ENCODE measurements around the gene CYB5A. TPM values are rescaled to one million over a fixed set of nuclear protein-coding genes. Genes with fewer than 3 reads are reported as not detected.
A peak's percentile ranks its signal among the peaks of the same experiment; 100 is the strongest.

The CYB5A gene
- total RNA-seq, 1 donor from 2014 or later = 74.4 TPM

DNA sequence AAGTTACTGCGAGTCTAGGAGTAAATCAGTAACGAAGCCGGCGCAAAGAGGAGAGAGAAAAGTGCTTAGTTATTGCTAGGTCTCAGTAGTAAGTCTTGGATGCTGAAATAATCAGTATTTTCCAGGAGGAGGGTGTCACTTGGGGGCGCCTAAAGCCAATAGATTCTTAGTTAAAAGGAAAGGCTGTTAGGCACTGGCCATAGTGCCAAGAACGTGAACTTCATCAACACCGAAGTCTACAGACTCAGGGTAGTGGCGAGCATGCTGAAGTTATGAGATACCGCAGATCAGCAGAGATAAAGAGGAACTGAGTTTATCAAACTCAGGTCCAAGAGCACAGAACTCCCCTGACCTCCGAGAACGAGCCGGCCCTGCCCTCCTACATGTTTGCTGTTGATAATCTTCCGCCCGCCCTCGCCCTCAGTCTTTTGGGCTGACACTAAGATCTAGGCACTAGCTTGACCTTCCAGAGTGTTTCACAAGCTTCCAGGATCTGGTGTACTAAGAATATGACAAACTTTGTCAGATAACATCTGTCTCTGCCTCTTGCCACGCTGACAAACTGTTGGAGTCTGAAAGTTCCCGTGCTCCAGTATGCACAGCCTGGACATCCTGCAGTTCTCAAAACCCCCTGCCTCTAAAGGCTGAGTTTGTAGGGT lies 49.2 kb downstream of the CYB5A start:
- ATAC-seq = no peak

DNA sequence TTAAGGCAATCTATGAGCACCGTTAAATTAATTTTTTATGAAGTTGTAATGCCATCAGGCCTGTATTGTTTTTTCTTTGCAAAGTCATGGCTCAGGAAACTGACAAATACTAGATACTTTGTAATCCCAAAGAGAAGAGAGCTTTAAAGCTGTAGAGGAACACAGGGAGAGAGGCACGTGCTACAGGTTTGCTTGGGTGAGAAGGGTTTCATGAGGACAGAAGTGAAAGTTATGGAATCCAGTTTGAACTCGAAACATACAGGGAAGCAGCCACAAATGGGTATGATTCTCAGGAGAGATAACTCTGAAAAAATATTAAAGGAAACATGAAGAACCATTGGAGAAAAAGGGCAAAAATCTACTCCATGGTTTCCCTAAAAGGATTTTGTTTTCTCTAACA lies 49.8 kb downstream of the CYB5A start:
- ATAC-seq = no peak

DNA sequence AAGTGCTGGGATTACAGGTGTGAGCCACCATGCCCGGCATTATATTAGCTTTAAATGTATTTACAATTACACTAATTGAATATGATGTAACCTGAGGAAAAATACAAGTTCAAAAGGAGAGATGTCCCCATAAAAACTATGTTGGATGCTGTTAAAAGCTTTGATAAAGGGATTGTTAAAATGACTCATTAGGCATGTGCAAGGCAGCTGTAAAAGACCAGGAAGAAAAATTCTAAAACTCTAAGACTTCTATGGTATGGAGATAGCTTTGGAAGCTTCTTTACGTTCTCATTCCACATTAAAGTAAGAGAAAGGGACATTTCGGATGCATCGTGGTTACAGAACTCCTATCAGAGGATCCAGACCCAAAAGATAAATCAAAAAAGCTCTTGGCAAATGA lies 50.3 kb downstream of the CYB5A start:
- no peak for ATAC-seq

DNA sequence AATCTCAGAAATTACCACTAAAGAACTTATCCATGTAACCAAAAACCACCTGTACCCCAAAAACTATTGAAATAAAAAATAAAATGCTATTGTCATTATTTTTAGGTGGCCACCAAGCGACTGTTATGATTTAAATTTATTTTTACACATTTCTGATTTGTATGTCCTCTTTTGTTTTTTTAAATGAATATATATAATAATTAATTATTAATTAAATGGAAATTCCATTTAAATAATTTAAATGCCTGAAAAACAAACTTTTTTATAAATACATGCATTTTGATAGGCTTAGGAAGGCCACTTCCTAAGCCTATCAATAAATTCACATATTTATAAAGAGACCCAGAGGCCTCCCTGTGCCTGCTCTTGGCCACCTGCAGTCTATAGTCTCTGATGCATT lies 52.2 kb downstream of the CYB5A start:
- ATAC-seq = no peak

DNA sequence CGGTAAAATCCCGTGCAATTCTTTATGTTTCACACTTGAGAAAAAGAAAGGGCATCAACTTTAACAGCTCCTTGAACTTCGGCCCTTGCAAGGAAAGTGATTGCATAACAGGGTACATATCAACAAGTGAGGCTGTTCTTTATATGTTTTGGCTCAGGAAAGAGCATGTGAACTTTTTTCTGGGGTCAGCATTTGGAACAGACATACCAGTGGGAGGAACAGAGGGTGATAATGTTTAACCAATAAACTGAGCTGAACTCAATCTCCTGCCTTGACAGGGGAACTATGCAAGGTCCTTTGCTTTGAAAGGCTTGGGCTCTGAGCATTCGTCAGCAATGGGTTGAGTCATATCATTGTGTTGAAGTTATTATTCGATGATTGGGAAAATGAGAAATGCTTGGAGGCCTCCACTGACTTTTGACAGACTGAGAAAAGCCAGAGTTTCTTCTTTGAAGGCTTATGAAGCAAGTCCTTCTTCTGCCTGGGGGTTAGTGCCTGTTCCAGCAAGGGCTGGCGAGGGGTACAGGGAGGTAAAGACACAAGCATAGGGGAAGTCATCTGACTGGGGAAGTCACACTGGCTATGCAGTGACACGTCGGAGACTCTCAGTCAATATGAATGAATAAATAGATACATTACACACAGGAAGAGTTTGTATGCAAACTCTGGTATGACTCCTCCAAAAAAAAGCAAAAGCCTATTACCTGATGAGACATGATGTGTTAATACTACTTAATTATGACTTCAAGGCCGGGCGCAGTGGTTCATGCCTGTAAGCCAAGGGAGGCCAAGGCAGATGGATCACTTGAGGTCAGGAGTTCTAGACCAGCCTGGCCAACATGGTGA lies 57.2 kb downstream of the CYB5A start:
- ATAC-seq = peak; percentile 97

DNA sequence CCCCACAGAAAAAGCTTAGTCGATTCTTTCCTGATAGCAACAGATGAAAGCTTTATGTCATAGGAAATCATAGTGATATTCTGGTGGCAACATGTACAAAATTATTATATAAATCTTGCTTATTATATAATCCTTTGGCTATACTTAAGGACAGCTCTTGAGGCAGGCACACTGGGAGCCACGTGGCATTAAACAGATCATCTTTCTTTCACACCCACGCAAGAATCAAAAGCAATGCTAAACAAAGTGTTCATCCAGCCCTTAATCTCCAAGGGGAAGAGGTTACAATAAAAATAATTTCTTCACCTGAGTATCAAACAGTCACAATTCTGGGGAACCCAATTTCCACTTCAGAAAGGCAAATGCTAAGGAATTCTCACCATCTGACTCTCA lies 57.8 kb downstream of the CYB5A start:
- ATAC-seq = no peak

DNA sequence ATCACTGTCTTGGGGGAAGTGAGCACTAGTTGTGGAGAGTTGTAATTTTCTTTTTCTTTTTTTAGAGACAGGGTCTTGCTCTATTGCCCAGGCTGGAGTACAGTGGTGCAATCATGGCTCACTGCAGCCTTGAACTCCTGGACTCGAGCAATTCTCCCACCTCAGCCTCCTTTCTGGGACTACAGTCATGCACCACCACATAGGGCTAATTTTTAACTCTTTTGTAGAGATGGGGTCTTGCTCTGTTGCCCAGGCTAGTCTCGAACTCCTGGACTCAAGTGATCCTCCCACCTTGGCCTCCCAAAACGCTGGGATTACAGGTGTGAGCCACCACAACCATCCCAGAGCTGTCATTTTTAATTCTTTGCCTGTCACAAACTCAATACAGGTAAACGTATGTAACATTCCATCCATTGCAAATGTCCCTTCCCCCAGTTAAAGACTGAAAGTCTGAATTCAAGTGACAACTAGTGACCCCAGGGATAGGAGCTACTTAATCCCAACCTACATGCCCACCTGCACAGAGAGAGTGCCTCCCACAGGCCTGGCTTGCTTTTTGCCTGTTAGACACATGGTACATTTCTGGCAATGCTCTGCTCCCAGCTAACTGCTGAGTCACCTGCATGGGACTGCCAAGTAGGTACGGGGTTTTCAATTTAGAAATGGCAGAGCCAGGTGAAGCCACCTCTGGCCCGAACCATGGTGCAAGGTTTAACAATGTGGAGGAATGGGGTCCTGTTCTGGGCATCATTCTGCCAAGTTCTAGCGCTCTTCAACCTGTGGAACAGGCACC lies 60.6 kb downstream of the CYB5A start:
- ATAC-seq = no peak

DNA sequence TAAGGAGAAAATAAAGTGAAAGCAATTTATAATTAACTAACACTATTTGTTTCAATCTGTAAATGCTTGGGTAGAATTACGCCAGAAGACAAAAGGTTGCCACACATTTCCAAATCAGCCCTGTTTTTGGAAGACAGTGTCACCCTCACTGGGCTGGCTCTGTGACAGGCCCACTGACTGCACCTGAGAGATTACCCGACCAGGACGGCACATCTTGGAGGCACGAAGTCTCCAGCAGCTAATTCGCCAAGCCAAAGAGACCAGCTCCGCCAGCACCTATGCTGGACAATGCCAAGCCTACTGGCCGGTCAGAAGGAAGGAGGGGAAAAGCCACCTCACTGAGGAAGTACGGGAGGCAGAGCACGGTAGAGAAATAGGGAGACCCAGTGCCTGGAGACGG lies 61.9 kb downstream of the CYB5A start:
- no peak for ATAC-seq

DNA sequence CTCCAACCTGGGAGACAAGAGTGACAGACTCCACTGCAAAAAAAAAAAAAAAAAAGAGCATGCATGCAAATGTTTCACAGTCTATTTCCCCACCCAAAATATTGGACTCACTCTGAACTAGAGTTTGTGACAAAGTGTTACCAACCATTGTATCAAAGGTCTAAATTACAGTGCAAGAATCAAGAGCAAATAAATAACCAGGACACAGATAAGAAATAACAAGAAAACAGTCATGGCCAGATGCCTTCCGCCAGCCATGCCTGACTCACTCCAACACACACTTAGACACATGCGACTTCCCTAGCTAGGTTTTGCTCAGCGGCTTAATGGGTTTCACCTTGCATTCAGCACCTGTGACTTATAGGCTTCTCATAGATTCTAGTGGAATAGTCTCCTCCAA lies 62.8 kb downstream of the CYB5A start:
- ATAC-seq = no peak

DNA sequence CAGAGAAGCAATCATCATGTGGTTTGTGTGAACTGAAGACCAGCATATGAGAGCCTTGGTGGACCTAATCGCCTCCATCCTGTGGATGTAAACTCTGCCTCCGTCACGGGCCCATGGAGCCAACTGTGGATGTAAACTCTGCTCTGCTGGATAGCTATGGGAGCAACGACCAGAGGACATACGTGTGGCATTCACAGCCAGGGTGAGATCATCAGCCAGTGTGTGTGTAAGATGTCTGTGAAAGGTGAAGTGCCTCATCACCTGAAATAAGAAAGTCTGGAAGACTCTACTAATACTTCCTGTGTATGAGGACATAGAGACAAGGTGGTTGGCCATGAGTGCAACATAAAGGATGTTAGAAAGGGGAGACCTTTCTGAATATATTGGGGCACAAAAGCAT lies 63.5 kb downstream of the CYB5A start:
- peak; percentile 60 for ATAC-seq

DNA sequence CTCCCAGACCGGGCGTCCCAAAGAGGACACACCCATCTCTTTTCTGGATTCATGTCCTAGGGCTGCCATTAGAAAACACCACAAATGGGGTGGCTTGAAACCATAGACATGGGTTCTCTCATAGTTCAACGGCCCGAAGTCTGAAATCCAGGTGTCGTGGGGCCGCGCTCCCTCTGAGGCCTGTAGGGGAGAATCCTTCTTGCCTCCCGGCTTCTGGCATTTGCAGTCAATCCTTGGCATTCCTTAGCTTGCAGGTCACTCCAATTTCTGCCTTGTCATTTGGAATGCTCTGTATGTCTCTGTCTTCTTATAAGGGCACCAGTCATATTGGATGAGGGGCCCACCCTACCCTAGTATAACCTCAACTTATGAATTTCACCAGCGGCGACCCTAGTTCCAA lies 65.1 kb downstream of the CYB5A start:
- no peak for ATAC-seq

DNA sequence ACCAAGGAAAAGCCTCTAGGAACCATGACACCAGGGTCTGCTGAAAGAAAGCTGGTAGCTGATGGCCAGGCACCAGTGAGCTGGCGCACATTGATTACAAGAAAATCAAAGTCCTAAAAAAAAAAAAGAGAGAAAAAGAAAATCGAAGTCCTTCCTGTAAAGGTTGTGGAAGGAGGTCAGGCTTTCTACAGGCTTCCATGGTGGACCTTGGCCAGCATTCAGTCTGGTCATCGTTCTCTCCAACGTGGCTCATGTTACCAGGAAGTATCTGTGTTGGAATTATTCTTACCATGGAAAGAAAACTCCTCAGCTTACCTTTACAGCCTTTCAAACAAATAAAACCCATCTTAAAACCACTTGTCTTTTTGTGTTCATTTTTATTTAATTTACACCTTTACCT lies 65.6 kb downstream of the CYB5A start:
- no peak for ATAC-seq

DNA sequence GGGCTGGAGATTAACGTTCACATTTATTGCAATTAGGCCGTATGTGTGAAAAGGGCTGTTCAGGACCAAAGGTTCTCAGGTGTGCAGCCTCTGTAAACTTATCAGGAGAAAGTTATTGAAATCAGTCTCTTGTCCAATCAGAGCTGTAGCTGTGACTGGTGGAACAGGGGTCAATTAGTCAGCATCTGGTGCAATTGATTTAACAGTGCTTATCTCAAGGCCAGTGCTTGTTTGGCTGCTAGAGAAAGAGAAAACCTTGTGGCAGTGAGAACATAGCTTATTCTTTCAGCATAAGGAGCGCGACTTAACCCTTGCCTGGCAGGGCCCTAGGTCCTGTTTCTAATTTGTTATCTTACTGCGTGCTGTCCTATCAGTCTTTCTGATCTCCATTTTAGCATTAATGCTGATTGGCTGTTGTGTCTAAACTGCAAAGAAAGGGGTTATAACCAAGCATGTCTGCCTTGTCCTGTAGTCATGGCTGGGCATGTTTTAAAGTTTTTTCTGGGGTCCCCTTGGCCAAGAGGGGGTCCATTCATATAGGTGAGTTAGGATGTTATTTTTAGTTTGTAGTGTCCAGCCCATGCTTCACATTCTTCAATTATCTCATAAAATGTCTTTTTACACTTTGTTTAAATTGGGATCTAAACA lies 66.4 kb downstream of the CYB5A start:
- no peak for ATAC-seq

DNA sequence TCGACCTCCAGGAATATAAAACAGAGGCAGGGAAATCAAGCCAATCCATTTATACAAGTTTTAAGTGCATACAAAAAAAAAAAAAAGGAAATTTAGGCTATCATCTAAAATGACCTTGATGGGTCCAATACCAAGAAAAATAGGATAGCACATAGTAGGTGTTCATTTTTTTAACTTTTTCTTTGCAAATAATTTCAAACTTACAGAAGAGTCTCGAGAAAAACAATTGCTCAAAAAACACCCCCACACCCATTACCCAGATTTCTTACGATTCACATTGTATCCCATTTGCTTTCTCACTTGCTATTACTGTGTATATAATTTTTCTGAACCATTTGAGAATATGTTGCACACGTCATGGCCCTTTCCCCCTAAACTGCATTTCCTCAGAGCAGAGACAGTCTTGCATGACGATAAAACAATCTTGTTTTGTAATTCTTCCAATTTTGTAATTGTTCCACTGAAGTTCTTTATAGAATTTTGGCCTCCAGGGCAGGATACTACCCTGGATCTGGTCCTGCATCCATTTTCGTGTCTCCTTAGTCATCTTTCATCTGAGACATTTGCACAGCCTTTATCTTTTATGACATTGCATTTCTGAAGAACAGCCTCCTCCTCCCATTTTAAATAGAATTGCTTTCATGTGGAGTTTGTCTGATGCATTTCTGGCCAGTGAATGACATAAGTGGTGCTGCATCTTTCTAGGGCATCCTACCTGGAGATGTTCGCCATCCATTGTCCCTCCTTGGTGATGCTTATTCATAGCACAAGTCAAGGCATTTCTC lies 68.9 kb downstream of the CYB5A start:
- no peak for ATAC-seq

DNA sequence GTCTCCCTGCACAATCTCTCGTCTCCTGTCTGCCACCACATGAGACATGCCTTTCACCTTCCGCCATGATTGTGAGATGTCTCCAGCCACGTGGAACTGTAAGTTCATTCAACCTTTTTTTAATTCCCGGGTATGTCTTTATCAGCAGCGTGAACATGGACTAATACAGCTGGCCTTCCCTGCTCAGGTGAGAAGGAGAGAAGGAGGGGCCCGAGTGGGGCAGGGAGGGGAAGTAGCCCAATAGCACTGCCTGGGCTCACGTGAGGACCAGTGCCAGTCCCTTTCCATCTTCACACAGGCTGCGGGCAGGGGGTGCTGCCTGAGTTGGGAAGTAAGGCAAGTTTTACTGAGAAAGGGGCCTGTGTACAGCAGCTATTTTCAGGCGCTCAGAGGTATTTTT lies 70.7 kb downstream of the CYB5A start:
- no peak for ATAC-seq

DNA sequence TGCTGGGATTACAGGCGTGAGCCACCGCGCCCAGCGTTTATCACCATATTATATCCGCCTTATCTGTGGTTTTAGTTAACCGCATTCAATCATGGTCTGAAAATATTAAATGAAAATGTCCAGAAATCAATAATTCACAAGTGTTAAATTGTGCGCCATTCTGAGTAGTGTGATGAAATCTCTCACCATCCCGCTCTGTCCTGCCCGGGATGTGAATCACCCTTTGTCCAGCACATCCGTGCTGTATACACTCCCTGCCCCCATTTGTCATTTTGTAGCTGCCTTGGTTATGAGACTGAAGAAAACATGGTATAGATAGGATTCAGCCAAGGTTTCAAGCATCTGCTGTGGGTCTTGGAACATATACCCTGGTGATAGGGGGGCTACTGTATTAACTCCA lies 72.7 kb downstream of the CYB5A start:
- ATAC-seq = peak; percentile 75

DNA sequence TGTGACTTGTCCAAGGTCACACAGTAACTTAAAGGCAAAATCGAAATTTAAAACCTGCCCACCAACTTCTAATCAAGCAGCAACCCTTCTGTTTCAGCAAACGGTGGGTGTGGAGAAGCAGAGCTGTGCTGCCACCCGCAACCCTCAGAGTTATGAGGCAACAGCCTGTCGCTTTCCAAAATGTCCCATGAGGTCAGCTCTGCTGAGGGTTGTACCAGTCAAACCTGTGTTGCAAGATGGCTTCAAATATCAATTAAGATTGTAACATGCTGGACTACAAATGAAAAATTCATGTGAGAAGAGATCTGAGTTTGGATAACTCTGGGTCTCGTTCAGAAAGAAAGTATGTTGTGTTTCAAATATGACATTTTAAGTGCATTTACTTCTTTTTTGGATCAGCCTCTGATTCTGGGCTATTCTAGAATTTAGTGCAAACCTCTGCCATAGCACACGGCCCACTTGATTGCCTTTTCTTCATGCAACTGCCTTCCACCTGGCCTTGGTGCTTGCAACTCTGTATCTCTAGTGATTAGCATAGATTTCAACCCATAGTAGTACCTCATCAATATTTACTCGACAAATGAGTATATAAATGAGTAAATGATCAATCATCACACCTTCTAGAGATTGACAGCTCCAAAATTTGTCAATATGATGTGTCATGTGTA lies 74.2 kb downstream of the CYB5A start:
- peak; percentile 80 for ATAC-seq

DNA sequence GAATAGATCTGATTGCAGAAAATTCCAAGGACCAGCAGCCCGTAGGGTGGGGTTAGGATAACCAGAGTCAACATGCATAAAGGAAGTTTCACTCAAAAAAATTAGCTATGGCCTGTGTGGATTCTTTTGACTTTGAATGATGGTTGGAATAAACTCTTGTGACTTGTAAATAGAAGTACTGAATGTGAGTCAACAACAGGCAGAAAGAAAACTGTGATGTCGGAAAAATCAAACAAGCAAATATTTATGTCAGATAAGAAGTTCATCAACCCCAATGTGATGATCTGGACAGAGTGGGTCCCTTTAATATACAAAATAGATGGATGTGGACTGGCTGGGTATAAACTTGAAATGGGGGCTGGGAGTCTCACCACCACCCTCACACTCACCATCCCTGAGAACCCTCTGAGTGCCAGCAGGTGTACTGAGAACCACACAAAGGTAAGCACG lies 75.1 kb downstream of the CYB5A start:
- no peak for ATAC-seq

DNA sequence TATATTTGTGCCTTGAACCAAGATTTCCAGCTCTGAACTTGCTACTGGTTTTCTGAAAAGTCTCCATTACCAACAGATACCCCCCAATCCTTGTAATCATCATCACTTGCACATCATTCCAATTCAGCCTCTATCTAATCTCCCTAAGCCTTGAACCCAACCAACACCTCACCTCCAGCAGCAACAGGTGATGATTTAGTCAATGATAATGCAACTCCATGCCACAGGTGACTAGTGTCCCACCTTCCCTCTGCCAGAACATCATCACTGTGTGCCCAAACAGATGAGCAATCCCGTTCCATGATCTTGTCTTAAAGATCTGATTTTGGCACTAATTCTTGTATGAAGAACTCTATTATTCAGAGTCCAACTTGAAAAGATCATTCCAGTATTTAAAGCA lies 75.9 kb downstream of the CYB5A start:
- ATAC-seq = no peak

DNA sequence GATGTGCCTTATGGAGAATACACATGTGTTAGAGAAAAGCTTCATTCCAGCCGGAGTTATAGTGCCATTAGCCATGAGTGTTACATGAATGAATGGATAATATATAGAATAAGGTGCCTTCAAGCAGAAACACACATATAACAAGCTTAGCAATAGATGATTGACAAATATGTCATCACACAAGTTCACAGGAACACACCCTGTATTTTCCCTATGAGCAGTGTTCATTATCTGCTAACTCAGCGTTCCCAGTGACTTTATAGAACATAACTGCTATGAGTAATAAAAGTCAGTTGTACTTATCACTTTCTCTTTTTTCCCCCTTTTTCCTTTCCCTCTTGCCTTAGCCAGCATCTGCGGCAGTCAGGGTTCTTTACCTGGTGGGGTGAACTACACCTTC lies 78.3 kb downstream of the CYB5A start:
- peak; percentile 91 for ATAC-seq

DNA sequence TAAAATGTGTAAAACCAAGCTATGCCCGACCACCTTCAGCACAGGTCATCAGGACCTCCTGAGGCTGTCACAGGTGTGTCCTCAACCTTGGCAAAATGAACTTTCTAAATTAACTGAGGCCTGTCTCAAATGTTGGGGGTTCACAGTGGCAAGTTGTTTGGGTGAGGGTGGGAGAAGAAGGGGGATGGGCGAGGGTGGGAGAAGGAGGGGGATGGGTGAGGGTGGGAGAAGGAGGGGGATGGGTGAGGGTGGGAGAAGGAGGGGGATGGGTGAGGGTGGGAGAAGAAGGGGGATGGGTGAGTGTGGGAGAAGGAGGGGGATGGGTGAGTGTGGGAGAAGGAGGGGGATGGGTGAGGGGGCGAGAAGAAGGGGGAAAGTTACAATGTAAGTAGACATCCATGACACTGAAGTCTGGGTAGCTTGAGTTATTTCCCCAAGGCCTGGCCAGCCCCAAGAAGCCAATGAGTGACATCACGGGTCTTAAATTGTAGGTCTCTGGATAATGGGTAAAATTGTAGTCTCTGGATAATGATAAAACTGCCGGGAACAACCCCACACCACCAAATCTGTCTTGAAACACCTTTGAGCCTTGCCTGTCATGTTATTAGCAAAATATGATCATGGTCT lies 87.1 kb downstream of the CYB5A start:
- ATAC-seq = no peak
